Ishikawa (cell line): Measurements from ENCODE around the gene NPLOC4.

Experiments
- CREB1 ChIP-seq: IDR thresholded peaks from 2 replicates; pipeline ENCODE4 v1.6.1; 2012; ENCODE audit warnings: low read depth
- TAF1 ChIP-seq: IDR thresholded peaks from 2 replicates; pipeline ENCODE4 v1.6.1; 2012; ENCODE audit warnings: low read depth, mild to moderate bottlenecking
- TF ChIP-seq, protein P1 (sequence below): IDR thresholded peaks from 2 replicates; pipeline ENCODE4 v1.6.1; 2012; ENCODE audit warnings: low read depth, mild to moderate bottlenecking

DNA sequence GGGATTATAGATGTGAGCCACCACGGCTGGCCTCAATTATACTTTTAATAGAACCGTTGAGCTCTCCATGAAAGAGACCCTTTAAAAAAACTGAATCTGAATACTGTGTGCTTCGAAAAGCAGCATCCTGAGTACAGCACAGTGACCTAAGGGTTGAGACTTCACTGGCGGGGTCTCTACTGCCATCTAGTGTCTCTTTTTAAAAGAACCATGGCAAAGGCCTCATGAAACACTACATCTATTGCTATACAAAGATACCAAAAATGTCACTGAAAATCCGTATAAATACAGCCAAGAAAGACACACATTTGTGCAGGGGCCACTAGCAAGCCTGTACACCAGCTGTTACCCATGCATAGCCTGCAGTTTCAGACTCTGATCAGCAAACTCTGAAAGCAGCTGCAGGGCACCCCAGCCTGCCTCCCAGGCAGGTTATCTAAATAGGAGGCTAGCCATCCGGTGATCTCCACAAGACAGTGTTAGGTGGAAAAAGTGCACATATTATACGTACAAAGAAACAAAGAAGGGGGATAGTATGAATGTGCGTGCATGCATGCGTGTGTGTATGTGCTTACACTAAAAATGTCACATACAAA is 35.3 kb downstream of the NPLOC4 start:
- TF ChIP-seq, protein P1, sequence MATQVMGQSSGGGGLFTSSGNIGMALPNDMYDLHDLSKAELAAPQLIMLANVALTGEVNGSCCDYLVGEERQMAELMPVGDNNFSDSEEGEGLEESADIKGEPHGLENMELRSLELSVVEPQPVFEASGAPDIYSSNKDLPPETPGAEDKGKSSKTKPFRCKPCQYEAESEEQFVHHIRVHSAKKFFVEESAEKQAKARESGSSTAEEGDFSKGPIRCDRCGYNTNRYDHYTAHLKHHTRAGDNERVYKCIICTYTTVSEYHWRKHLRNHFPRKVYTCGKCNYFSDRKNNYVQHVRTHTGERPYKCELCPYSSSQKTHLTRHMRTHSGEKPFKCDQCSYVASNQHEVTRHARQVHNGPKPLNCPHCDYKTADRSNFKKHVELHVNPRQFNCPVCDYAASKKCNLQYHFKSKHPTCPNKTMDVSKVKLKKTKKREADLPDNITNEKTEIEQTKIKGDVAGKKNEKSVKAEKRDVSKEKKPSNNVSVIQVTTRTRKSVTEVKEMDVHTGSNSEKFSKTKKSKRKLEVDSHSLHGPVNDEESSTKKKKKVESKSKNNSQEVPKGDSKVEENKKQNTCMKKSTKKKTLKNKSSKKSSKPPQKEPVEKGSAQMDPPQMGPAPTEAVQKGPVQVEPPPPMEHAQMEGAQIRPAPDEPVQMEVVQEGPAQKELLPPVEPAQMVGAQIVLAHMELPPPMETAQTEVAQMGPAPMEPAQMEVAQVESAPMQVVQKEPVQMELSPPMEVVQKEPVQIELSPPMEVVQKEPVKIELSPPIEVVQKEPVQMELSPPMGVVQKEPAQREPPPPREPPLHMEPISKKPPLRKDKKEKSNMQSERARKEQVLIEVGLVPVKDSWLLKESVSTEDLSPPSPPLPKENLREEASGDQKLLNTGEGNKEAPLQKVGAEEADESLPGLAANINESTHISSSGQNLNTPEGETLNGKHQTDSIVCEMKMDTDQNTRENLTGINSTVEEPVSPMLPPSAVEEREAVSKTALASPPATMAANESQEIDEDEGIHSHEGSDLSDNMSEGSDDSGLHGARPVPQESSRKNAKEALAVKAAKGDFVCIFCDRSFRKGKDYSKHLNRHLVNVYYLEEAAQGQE, result no peak
- TF ChIP-seq TAF1 (no peak), CREB1 (no peak)
